COLO668 (cell line): ENCODE data around the gene DCN.
A peak's percentile ranks its signal among the peaks of the same experiment; 100 is the strongest.

Source experiments
- DNase-seq: peaks from one replicate; lab custom pipeline; 2025; ENCODE audit not compliant: unreplicated experiment; lab: John Stamatoyannopoulos, UW

Gene DCN

DNA sequence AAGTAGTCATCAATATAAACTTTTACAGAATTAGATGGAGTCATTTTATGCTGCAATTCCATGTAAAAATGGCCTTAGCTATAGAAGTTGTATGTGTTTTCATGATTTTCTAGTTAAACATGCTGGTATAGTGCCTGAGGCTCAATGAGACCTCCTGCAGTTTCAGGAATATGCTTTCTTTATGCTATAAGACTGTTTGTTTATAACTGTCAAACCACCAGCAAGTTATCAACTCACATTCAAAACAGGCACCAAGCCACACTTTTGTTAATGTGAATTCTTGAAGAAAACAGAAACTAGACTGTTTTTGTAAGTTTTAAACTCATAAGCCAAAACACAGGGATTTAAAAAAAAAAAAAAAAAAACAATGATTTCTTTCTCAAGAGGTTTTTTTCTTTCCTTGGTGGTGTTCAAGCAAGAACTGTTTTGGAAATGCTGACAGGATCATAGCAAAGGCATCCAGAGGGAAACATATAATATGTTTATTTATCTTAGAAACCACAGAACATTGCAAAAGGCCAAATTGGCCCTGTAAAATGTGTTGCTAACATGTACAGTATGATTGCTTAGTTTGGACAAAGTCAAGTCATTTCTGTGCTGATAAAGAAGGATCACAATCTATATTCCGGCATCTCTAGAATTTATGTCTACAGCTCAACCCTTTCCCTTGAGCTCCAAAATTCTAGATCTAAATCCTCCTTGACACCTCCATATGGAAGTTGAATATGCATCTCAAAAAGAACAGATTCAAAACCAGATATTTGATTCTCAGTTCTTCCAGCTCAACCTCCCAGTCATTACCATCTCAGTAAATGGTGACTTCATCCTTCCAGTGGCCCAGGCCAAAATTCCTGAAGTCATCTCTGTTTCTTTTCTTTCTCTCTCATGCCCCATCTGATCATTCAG, 42.3 kb downstream of the DCN start:
- DNase-seq: no peak

DNA sequence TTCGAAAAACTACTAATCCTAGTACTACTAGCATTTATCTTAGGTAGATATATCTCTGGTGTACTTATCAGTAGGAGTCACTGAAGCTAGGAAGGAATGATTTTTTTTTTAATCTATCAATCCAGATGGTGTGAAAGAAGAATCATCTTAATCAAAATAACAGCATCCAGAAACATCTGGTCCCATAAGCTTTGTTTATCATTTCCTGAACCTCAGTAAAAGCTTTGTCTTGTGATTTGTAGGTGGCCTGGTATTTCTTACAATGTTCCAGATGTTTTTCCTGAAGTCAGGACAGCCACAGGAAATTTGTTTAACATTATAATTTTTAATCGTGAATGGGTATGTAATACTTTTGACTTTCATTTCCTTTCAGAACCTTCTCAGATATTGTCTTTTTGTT, 43.3 kb downstream of the DCN start:
- no peak for DNase-seq

DNA sequence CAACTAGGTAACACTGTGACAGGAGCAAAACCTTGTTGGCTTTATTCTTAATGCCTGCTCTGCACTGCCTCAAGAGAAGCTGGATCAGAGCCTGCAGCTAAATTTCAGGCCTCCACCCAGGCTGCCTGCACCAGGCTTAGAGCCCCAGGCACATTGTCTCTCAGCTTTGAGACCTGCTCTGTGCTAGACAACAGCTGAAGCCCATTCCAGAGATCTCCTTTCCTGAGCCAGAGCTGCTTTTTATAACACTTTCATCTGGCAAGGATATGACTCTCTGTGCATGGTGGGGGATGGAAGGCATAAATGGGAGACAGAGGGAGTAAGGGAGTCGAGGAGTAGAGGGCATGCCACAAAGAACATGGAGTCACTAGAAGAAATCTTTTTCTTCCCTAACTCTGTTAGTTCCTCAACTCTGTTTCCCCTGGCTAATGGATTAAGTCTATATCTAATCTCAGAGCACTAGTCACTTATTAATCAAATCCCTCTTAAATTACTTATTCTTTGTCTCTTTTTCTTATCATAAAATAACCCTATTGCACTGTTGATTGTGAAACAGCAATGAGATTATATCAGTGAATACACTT, 44.2 kb downstream of the DCN start:
- DNase-seq: no peak

DNA sequence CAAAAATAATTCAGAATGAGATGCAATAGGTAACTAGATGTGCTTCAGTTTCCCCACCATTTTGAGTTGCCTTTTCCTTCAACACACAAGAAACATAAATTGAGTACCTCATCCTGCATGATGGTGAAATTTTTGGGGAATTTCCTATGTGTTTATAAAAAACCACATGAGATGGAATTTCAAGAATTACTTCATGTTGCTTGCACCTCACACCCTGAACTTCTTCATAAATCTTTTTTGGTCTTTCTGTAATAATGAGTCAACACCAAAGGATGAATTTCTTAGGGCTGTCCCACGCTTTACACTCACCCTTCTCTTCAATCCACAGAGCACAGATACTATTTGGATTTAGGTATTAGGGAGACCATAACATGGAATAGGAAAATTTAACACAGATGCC, 48.7 kb downstream of the DCN start:
- DNase-seq: no peak

DNA sequence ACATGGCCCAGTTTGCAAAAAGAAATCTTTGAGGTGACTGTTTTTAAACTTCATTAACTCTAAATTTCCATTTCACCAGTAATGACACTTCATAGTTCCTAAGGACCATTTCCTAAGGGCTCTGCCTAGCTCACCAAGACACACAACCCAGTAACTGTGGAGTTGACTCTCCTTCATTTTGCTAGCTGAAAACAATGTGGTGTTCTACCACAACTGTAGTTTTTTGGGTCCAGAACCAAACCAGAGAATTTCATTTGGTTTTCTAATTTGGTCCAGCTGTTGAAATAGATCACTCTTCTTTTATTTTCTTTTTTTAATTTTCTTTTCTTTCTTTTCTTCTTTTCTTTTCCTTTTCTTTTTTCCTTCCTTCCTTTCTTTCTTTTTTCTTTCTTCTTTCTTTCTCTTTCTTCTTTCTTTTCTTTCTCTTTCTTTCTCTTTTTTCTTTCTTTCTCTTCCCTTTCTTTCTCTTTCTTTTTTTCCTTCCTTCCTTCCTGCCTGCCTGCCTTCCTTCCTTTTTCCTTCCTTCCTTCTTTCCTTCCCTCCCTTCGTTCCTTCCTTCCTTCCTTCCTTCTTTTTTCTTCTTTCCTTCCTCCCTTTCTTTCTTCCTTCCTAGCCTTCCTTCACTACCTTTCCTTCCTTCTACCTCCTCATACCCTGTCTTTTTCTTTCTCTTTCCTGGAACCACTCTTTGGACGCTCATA, 52.8 kb downstream of the DCN start:
- no peak for DNase-seq

DNA sequence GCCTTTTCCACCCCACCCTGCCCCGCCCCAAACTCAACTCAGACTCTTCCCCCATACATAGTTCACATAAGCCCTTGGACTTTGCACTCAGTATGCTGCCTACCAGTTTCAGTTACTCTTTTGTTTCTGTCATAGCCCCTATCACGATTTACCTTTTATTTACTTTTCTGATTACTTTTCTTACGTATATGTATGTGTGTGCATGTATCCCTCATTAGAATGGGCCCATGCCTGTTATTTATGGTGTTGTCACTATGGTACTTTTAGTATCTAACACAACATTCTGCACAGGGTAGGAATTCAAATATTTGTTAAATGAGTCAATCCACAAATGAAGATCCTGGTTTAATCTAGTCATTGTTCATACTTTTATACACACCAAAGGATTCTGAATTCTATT, 54.9 kb downstream of the DCN start:
- DNase-seq: no peak

DNA sequence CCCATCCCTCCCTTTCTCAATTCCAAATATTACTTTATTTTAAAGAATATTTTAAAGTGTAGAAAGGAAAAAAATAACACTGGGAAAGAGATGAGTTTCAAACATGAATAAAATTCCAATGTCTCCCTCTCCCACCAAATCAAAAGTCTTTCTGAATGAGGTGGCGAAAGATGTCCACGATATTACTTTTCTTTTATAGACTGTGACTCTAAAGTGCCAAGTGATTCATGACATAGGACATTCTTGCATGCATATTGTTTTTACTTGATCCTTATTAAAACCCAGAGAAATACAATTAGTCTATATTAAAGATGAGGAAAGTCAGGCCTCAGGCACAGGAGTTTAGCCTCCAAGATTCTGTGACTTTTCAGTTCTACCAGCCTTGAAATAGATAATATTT, 55.3 kb downstream of the DCN start:
- DNase-seq: no peak

DNA sequence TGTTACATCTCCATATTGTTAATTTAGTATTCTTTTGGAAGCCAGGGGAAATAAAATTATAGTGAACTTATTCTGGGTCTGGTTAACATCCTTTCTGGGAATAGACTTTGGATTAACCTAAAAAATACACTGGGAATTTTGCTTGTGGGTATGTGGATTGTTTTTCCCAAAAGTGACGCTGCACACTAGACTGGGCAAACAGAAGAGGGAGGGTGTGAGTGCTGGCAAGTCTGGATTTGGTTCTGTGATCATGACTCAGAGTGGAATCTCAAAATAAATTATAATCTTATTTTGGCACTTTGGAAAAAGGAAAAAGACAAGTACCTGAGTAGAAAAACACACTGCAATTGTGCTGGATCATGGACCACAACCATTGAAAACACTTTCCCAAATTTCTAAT, 56.1 kb downstream of the DCN start:
- DNase-seq: no peak

DNA sequence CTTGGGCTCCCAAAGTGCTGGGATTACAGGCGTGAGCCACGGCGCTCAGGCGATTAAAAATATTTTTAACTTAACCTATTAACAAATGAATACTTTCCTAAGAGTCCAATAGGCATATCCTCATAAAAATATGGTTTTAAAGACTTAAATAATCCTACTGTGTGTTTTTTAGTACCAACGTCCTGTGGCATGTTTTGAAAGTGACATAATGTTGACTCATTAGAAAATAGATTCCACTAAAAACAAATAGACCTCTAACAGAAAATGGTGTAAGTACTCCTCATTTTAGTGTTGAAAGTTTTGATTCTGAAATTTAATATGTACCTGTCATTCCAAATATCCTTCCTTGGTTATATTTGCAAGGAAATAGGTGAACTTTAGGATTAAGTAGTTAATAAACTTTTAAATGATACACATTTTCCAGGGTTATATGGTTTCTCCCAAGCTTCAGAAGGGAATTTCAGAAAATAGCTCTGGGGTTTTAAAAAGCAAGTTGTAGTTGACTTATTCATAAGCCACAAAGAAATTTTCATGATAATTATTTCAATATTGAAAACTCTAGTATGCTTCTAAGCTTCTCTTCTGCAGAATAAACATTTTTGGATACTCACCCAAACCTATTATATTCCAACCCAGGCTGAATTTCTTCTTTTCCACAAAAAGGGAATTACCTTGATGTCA, 59.2 kb downstream of the DCN start:
- DNase-seq: no peak

DNA sequence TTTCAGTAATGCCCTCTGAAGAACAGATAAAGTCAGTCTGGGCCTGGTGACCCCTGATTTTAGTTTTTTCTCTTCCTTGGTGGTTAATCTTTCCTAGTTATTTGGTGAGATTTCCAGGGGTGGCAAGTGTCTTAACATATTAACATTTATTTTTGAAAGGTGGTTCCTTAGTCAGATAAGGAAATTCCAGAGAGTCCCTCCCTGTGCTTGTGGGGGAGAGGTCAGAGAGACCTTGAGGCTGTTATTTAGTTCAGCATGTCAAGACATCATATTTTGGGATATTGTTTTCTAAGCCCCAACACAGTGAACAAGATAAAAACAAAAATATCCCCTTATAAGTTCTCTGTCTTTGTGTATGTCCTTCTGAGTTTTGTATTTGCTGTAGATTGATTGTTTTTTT, 61.8 kb downstream of the DCN start:
- DNase-seq: no peak

DNA sequence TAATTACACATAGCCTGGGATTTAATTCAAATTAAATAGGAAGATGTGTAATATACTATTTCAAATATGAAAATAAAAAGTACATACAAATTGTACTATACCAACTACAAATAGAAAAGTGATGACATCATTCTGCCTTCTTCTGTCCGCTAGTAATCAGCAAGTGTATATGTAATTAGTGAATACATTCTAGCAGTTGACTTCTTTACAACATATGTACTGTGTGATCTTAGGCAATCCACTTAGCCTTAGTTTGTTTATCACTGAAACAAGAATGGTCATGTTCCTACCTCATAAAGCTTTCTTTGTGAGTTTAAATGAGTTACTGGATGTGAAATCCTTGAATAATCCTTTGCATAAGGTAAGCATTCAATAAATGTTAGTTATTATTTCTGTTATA, 63.5 kb downstream of the DCN start:
- DNase-seq: no peak

DNA sequence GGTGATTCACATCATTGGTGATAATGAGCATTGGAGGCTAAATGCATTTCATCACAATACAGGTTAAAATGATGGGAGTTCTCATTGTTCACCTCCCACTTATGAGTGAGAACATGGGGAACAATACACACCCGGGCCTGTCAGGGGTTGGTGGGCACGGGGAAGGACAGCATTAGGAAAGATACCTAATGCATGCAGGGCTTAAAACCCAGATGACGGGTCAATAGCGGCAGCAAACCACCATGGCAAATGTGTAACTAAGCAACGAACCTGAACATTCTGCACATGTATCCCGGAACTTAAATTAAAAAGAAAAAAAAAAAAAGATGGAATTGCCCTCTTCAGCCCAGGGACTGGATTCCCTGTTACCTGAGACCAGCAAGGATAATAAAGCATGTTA, 69.0 kb downstream of the DCN start:
- DNase-seq: no peak

DNA sequence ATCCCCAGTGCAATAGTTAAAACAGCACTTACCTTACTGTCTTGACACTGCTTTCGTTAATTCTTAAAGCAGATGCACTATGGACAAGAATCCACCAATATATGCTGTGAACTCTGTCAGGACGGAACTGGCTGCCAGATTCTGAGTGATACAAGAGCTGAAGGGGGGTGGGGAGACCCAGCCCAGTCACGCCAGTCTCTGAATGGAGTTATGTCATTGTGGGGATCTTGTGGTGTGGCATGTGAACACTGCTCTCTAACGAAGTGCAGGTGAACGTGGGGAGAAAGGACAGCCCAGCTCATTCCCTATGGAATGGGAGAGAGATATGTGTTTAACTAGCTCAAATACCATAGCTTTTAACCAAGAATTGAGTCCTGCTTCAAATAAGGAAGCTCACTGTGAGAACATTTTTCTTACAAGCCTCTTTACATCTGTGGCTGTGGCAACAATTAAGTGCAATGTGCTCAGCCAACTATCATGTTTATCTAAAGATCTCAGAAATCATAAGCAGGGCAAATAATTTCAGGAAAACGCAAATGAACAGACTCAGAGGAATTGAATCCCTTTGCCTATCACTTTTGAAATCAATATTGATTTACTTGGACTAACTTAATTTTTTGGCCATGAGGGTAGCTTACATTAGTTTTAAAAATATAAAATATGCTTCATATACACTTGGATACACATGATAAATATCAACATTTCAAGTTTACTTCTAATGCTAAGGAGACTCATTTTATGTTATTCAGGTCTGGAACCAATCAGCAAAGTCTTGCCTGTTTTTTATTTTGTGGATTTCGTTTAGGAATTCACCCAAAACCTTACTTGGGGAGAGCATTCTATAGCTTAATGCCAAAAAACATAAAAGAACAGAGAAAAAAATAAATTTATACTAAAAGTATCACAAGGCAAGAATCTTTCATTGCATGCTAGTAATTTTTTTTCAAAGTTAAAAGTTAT, 71.0 kb downstream of the DCN start, which contains the start of gene LUM:
TSS of gene LUM (minus strand) at position 129 of the 960 bp plus-strand sequence. CDS start 2,515 bp downstream, outside the sequence.
- DNase-seq: no peak

DNA sequence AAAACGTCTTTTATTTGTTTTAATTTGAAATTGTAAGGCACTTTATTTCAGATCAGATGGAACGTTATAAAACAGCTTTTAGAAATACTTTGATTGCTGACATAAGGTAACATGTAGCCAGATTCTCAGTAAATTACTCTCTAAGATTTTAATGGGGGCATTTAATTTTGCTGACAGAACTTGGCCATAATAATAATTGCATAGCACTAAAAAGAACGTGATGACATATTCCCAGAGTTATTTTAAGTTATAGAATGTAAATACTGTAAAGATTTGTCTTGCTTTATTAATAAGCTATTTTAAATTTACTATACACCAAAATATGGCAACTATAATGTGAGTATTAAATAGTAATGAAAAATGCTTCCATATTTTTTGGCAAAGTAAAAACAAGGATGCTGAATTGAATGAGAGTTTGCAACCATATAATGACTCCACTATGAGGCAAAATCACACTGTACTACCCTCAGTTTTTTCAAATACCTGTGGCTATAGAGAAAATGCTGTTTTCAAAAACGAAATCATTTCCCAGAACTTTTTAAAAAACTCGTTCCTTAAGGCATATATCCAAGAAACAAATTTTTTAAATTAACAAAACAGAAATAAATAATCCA, 72.2 kb downstream of the DCN start:
- no peak for DNase-seq

DNA sequence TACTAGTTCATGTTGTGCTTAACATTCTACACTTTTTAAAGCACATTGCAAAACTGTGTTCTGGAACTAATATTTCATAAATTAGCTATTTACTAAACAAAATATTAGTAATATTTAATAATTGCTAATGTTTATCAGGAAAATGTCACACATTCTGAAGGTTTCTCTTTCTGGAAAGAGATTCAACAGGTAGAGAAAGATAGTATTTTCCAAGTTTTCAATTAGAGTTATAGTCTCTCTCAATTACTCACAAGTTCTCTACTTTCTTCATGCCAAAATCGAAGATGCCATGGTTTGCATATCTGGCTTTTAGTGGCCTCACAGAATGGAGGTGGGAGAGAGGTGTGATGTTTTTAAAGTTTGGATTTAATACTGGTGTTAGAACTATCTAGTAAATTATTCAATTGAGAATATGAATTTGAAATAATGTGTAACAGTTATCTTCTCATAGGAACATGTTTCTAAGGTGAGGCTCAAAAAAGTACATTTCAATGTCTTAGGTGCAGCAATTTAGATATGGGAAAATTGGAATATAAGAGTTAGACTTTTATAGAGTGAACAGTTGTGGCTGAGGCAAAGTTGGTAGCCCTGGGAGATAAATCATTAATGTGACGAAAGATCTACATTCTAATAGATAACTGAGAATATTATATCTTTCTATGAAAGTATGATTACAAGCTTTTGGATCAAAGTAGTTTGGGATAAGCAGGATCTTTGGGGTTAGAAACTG, 72.9 kb downstream of the DCN start:
- no peak for DNase-seq

DNA sequence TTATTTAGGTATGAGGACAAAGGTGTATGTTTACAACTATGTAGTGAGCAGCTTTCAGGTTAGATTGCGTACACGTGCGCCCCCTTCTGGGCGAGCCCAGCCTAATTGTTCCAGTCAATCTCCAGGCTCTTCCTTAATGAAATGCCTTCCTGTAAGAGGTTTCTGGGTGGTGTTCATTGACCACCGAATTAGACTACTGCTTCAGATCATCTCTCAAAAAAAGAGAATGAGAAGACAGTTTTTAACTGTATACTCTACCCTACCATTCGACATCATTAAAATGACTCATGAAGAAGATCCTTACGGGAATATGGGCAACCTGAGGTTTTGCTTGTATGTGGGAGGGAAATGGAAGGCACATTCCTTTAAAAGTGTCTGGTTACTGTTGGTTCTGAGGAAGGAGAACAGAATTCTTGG, 73.5 kb downstream of the DCN start:
- peak; percentile 74 for DNase-seq

DNA sequence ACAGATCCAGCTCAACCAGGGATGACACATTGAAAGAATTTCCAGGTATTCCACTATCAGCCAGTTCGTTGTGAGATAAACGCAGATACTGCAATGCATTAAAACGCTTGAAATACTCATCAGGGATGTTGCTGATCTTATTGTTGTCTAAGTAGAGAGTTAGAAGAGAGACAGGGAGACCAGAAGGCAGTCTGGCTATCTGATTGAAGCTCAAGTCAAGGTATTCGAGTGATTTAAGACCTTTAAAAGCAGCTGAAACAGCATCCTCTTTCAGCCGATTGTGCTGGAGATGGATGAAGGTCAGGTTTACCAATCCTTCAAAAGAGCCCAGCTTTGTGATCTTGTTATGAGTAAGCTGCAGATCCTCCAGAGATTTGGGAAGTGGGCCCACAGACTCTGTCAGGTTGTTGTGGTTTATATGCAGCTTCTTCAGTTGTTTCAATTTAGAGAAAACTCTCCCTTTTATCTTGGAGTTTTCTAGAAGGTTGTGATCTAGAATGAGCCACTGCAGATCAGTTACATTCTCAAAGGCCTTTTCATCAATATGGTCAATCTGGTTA, 74.3 kb downstream of the DCN start:
- DNase-seq: no peak

DNA sequence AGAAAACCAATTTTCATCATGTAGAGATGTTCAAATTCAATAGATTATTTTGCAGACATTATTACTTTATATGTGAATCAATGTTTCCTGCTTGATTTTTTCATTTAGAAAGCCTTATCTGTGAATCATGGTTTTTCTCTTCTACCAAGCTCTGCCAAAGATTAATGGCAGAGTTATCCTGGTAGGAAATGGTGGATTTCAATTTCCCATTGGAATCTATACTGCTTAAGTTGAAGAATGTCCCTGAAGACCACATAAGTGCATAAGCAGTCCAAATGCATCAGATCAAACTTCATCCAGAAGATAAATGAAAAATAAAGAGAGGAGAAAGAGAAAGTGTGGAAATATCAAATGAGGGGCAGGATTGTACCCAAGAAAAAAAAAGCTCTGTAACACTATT, 76.3 kb downstream of the DCN start:
- DNase-seq: no peak

DNA sequence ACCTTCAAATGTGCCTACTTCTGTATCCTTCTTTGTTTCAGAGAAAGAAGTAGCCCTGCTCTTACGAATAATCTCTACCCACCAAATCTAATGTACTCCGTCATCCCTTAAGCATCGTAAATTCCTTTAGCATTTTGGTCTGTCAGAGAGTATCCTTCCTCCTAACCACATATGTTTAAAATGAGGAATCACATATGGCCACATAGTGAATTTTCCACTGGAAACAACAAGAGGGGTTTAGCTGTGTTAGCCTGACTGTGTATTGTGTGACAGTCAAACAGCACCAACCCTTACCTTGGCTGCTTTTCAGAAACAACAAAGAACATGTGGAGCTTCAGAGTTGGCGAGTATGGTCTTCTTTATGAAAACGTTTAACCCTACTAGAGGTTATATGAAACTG, 76.8 kb downstream of the DCN start:
- DNase-seq: no peak
